Measurements from ENCODE around the gene PLXNB3. TPM values are rescaled to one million over a fixed set of nuclear protein-coding genes. Genes with fewer than 3 reads are reported as not detected.

PLXNB3 gene
- total RNA-seq, 1 donor from 2014 or later, result 4.5 TPM

- H3K27me3 ChIP-seq (ENCODE audit: control insufficient read depth, insufficient read depth, low read length), result peaks cover under 1% of the 10 kb centered on the region
- FAIRE-seq, result no peak
- no peak for TF ChIP-seq CTCF (IDR thresholded peaks at IDR 0.05; ENCODE audit: insufficient read depth, low read length, severe bottlenecking)
- H3K4me3 ChIP-seq (ENCODE audit: low read depth, low read length), result no peak overlapping the region
- no peaks in the 10 kb centered on the region for H3K36me3 ChIP-seq (ENCODE audit: control insufficient read depth, insufficient read depth, low read length)
- peak; percentile 3 for DNase-seq (ENCODE audit: low read depth)
Observed at GRCh38 chrX:153806999-153807575, 43.0 kb downstream of the PLXNB3 start.

- H3K27me3 ChIP-seq (ENCODE audit: control insufficient read depth, insufficient read depth, low read length), result no peaks in the 10 kb centered on the region
Observed at GRCh38 chrX:153807976-153808375, 43.9 kb downstream of the PLXNB3 start.

GRCh38 chrX:153812220-153812619 lies 48.2 kb downstream of the PLXNB3 start:
- no peak for FAIRE-seq
- Histone ChIP-seq H3K36me3 (ENCODE audit: control insufficient read depth, insufficient read depth, low read length) (no peaks in the 10 kb centered on the region), H3K4me3 (ENCODE audit: low read depth, low read length) (no peak overlapping the region), H3K27me3 (ENCODE audit: control insufficient read depth, insufficient read depth, low read length) (no peaks in the 10 kb centered on the region)
- no peak for DNase-seq (ENCODE audit: low read depth)
- TF ChIP-seq CTCF (IDR thresholded peaks at IDR 0.05; ENCODE audit: insufficient read depth, low read length, severe bottlenecking), result no peak

More at GRCh38 chrX:153807976-153808375, 43.9 kb downstream of the PLXNB3 start:
- Histone ChIP-seq H3K4me3 (ENCODE audit: low read depth, low read length) (no peak overlapping the region), H3K36me3 (ENCODE audit: control insufficient read depth, insufficient read depth, low read length) (no peaks in the 10 kb centered on the region)
- no peak for DNase-seq (ENCODE audit: low read depth)
- TF ChIP-seq CTCF (IDR thresholded peaks at IDR 0.05; ENCODE audit: insufficient read depth, low read length, severe bottlenecking), result no peak
- FAIRE-seq, result no peak

- no peak for DNase-seq (ENCODE audit: low read depth)
- H3K4me3 ChIP-seq (ENCODE audit: low read depth, low read length), result no peak overlapping the region
- H3K36me3 ChIP-seq (ENCODE audit: control insufficient read depth, insufficient read depth, low read length), result no peaks in the 10 kb centered on the region
- no peaks in the 10 kb centered on the region for H3K27me3 ChIP-seq (ENCODE audit: control insufficient read depth, insufficient read depth, low read length)
- FAIRE-seq, result no peak
- no peak for TF ChIP-seq CTCF (IDR thresholded peaks at IDR 0.05; ENCODE audit: insufficient read depth, low read length, severe bottlenecking)
Observed at GRCh38 chrX:153813161-153813560, 49.1 kb downstream of the PLXNB3 start.

DNA sequence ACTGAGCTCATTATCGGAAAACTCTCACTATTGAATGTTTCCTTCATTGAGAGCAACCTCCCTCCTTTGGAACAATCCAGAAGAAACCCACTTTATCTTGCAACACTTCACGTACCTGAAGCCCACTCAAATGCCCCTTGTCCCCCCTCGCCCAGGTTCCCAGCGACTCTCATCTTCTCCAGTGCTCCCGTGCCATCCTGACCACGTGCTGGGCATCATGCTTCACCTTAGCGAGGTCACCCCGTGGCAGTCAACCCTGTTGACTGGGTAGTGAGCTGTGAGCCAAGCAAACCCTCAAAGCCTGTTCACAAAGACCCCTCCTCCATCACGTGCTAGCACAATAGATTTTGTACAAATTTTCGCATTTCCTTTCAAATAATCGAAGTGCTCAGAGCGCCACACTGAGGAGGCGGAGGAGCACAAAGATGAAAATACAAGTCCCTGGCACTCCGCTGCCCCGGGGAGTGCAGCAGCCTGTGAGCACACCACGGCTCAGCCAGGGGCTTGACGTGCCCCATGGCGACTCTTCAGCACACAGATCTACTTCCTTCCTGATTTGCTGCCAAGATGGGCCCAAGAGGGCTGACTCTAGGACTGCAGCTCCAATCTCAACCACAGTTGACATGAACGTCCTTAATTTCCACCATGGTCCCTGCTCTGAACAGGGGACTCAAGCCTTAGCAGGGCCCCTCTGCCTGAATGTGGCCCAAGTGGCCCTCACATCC lies 50.7 kb downstream of the PLXNB3 start:
- H3K27me3 ChIP-seq (ENCODE audit: control insufficient read depth, insufficient read depth, low read length), result no peaks in the 10 kb centered on the region
- FAIRE-seq, result no peak

More for the DNA sequence above, 50.7 kb downstream of the PLXNB3 start:
- no peak for TF ChIP-seq CTCF (IDR thresholded peaks at IDR 0.05; ENCODE audit: insufficient read depth, low read length, severe bottlenecking)
- no peaks in the 10 kb centered on the region for H3K36me3 ChIP-seq (ENCODE audit: control insufficient read depth, insufficient read depth, low read length)
- H3K4me3 ChIP-seq (ENCODE audit: low read depth, low read length), result no peak overlapping the region
- no peak for DNase-seq (ENCODE audit: low read depth)
